Hepatocyte (in vitro differentiated cells): ENCODE results near the gene SLC24A1. TPM values are rescaled to one million over a fixed set of nuclear protein-coding genes. Genes with fewer than 3 reads are reported as not detected.

Experiments used
- DNase-seq: peaks from one replicate; pipeline ENCODE4 v3.0.0-alpha.2; 2016; ENCODE audit warnings: low spot score
- H2AFZ ChIP-seq: fragments of 200-600 bp; sonication (generic); 2 replicates; pipeline ENCODE4 v1.6.0; 2016; ENCODE audit warnings: antibody characterized with exemption, mild to moderate bottlenecking
- H3K27ac ChIP-seq: fragments of 200-600 bp; sonication (generic); 2 replicates; pipeline ENCODE4 v1.5.1; 2016; ENCODE audit warnings: mild to moderate bottlenecking
- H3K27me3 ChIP-seq: fragments of 200-600 bp; sonication (generic); 2 replicates; pipeline ENCODE4 v1.6.1; 2016
- H3K36me3 ChIP-seq: fragments of 200-600 bp; sonication (generic); replicated peaks from 2 replicates; pipeline ENCODE4 v1.5.1; 2016; ENCODE audit warnings: low read depth; ENCODE audit not compliant: insufficient read depth
- H3K4me1 ChIP-seq: fragments of 200-600 bp; sonication (generic); 2 replicates; pipeline ENCODE4 v1.5.1; 2016; ENCODE audit warnings: mild to moderate bottlenecking, moderate library complexity; ENCODE audit not compliant: insufficient read depth
- H3K4me2 ChIP-seq: fragments of 200-600 bp; sonication (generic); 2 replicates; pipeline ENCODE4 v1.6.0; 2016
- H3K4me3 ChIP-seq: fragments of 200-600 bp; sonication (generic); 2 replicates; pipeline ENCODE4 v1.5.1; 2016; ENCODE audit warnings: mild to moderate bottlenecking
- H3K79me2 ChIP-seq: fragments of 200-600 bp; sonication (generic); 2 replicates; pipeline ENCODE4 v1.6.0; 2017; ENCODE audit warnings: mild to moderate bottlenecking
- H3K9me2 ChIP-seq: fragments of 200-600 bp; sonication (generic); replicated peaks from 2 replicates; pipeline ENCODE4 v1.6.0; 2017; ENCODE audit warnings: mild to moderate bottlenecking; ENCODE audit not compliant: insufficient read depth
- H3K9me3 ChIP-seq: fragments of 200-600 bp; sonication (generic); 2 replicates; pipeline ENCODE4 v1.5.1; 2016; ENCODE audit warnings: low read depth, mild to moderate bottlenecking
- H4K20me1 ChIP-seq: fragments of 200-600 bp; sonication (generic); 2 replicates; pipeline ENCODE4 v1.6.0; 2016; ENCODE audit warnings: mild to moderate bottlenecking; ENCODE audit not compliant: insufficient read depth, poor library complexity, severe bottlenecking
- CTCF ChIP-seq: fragments of 200-600 bp; sonication (generic); IDR thresholded peaks from 2 replicates; pipeline ENCODE4 v1.5.1; 2016; ENCODE audit warnings: antibody characterized with exemption, mild to moderate bottlenecking; ENCODE audit not compliant: poor library complexity
- EZH2 ChIP-seq: fragments of 200-600 bp; sonication (generic); IDR thresholded peaks from 2 replicates; pipeline ENCODE4 v1.6.1; 2016; ENCODE audit warnings: antibody characterized with exemption, mild to moderate bottlenecking, borderline replicate concordance
- EZH2phosphoT487 ChIP-seq: fragments of 200-600 bp; sonication (generic); IDR thresholded peaks from one replicate; pipeline ENCODE4 v1.6.1; 2018; ENCODE audit warnings: antibody characterized with exemption, mild to moderate bottlenecking, low read depth, moderate library complexity; ENCODE audit not compliant: unreplicated experiment, severe bottlenecking
- WGBS: methylation state at CpG from one replicate; pipeline ENCODE4 v1.1.6; 2016; ENCODE audit warnings: low lambda C conversion rate; ENCODE audit errors: missing lambda C conversion rate; 5-methylcytosine and 5-hydroxymethylcytosine counted together
- polyA plus RNA-seq: library from polyadenylated mRNA; unstranded; fragments of >200 nt; fragmentation: Nextera tagmentation; extraction: Ambion mirVana; gene quantifications from 2 replicates; pipeline ENCODE4 v1.2.1, GENCODE V29; 2016
- total RNA-seq: library from RNA; depleted of rRNA; stranded (reverse); fragments of >200 nt; gene quantifications from 2 replicates; pipeline ENCODE4 v1.2.3, GENCODE V29; 2014

SLC24A1 gene
- total and polyA plus RNA-seq, 2 experiments from 2014 or later, result 3.6 to 7.4 TPM

GRCh38 chr15:65651831-65652749 is 30.4 kb downstream of the SLC24A1 start:
- Histone ChIP-seq H3K27ac (no peak overlapping the region), H3K27me3 (no peaks in the 10 kb centered on the region), H3K9me2 (no peaks in the 10 kb centered on the region), H3K4me3 (no peak overlapping the region), H2AFZ (no peak overlapping the region), H3K79me2 (no peaks in the 10 kb centered on the region), H3K4me2 (no peak overlapping the region), H4K20me1 (no peaks in the 10 kb centered on the region), H3K36me3 (no peaks in the 10 kb centered on the region), H3K9me3 (no peaks in the 10 kb centered on the region), H3K4me1 (no peaks in the 10 kb centered on the region)
- WGBS, result 73% methylated on average over 11 of the region's 11 CpGs
- no peak for DNase-seq
- TF ChIP-seq CTCF (no peak), EZH2 (no peak), EZH2phosphoT487 (no peak)

GRCh38 chr15:65653341-65653740 is 31.6 kb downstream of the SLC24A1 start:
- Histone ChIP-seq H3K9me2 (no peaks in the 10 kb centered on the region), H3K27me3 (no peaks in the 10 kb centered on the region), H3K9me3 (no peaks in the 10 kb centered on the region), H2AFZ (no peak overlapping the region), H3K4me1 (no peaks in the 10 kb centered on the region), H3K27ac (no peak overlapping the region), H3K36me3 (no peaks in the 10 kb centered on the region), H3K4me2 (no peak overlapping the region), H3K79me2 (no peaks in the 10 kb centered on the region), H3K4me3 (no peak overlapping the region), H4K20me1 (no peaks in the 10 kb centered on the region)
- no peak for TF ChIP-seq EZH2
- no peak for TF ChIP-seq CTCF
- TF ChIP-seq EZH2phosphoT487, result no peak
- DNase-seq, result no peak

- H3K4me1 ChIP-seq, result no peaks in the 10 kb centered on the region
- H3K9me3 ChIP-seq, result no peaks in the 10 kb centered on the region
- H3K9me2 ChIP-seq, result no peaks in the 10 kb centered on the region
- no peak overlapping the region for H3K4me3 ChIP-seq
- 83% methylated on average over 5 of the region's 5 CpGs for WGBS
- DNase-seq, result no peak
- no peaks in the 10 kb centered on the region for H3K36me3 ChIP-seq
- H3K4me2 ChIP-seq, result no peak overlapping the region
- H3K79me2 ChIP-seq, result no peaks in the 10 kb centered on the region
- no peak overlapping the region for H3K27ac ChIP-seq
- no peaks in the 10 kb centered on the region for H3K27me3 ChIP-seq
- TF ChIP-seq CTCF (no peak), EZH2 (no peak), EZH2phosphoT487 (no peak)
- no peak overlapping the region for H2AFZ ChIP-seq
- H4K20me1 ChIP-seq, result no peaks in the 10 kb centered on the region
These were observed 32.2 kb downstream of the SLC24A1 start for GRCh38 chr15:65653801-65654521.
